T-cell (primary cell): Measurements from ENCODE around the gene EIF4E2. TPM values are rescaled to one million over a fixed set of nuclear protein-coding genes. Genes with fewer than 3 reads are reported as not detected.

Experiments
- ATAC-seq, 4 experiments: fragments of 200-7000 bp in 3 of 4; fragments of 150-1000 bp in 1 of 4; cut with Tn5 transposase; replicated peaks in 1 of 4; 1 replicate in 3 of 4; 2 replicates in 1 of 4; pipeline ENCODE4 v1.10.0; 2021; ENCODE audit warnings: moderate library complexity in 3 of 4, mild to moderate bottlenecking in 2 of 4, moderate number of reproducible peaks in 1 of 4
- CTCF ChIA-PET, 2 donors: fragments of 300-600 bp; sonication (Branson Sonifier 250); formaldehyde crosslinking; loops; one replicate each; lab custom pipeline; 2022; ENCODE audit warnings: antibody characterized with exemption in 2 of 2; lab: Charles Lee
- POLR2A ChIA-PET, 2 donors: fragments of 300-600 bp; sonication (Branson Sonifier 250); formaldehyde crosslinking; loops; one replicate each; lab custom pipeline; 2022; ENCODE audit warnings: antibody characterized with exemption in 2 of 2; lab: Charles Lee
- DNase-seq, 35 experiments: peaks; one replicate each; pipeline versions ENCODE4 v3.0.0 to v3.0.0-alpha.2; 2013 to 2023
- H3K27ac ChIP-seq: one replicate; pipeline ENCODE4 v1.5.1; 2013; ENCODE audit warnings: low read length
- H3K27me3 ChIP-seq, 2 experiments: replicated peaks in 1 of 2; 1 replicate in 1 of 2; 2 replicates in 1 of 2; pipeline versions ENCODE4 v1.6.1 to v1.7.0; 2013; ENCODE audit warnings: low read length in 1 of 2, mixed read lengths in 1 of 2; ENCODE audit not compliant: control insufficient read depth in 2 of 2, insufficient read depth in 2 of 2; ENCODE audit errors: extremely low read depth in 1 of 2
- H3K36me3 ChIP-seq, 2 donors: 1 replicate in 1 of 2; 2 replicates in 1 of 2; pipeline versions ENCODE4 v1.6.1 to v1.7.0; 2013; ENCODE audit warnings: low read length in 1 of 2; ENCODE audit not compliant: control insufficient read depth in 2 of 2, insufficient read depth in 1 of 2; ENCODE audit errors: extremely low read depth in 1 of 2
- H3K4me1 ChIP-seq, 2 experiments: 1 replicate in 1 of 2; 2 replicates in 1 of 2; pipeline versions ENCODE4 v1.6.1 to v1.7.0; 2013; ENCODE audit warnings: low read length in 2 of 2, mixed read lengths in 1 of 2; ENCODE audit not compliant: insufficient read depth in 2 of 2, control insufficient read depth in 1 of 2; ENCODE audit errors: extremely low read depth in 1 of 2
- H3K4me3 ChIP-seq, 2 donors: 1 replicate in 1 of 2; 2 replicates in 1 of 2; pipeline versions ENCODE4 v1.5.1 to v1.7.0; 2013; ENCODE audit warnings: mild to moderate bottlenecking in 2 of 2, low read length in 1 of 2, moderate library complexity in 1 of 2; ENCODE audit not compliant: control insufficient read depth in 1 of 2; ENCODE audit errors: extremely low read depth in 1 of 2
- H3K9me3 ChIP-seq: 2 replicates; pipeline ENCODE4 v1.7.0; 2013
- H3K27ac Mint-ChIP-seq, 2 donors: one replicate each; pipeline ENCODE4 v1.8.0; 2020 to 2021; ENCODE audit warnings: mild to moderate bottlenecking in 2 of 2, mixed read lengths in 2 of 2
- H3K27me3 Mint-ChIP-seq, 2 donors: one replicate each; pipeline ENCODE4 v1.8.0; 2021 to 2022; ENCODE audit warnings: mixed read lengths in 2 of 2
- H3K36me3 Mint-ChIP-seq: one replicate; pipeline ENCODE4 v1.8.0; 2021; ENCODE audit warnings: mixed read lengths
- H3K4me1 Mint-ChIP-seq, 3 donors: one replicate each; pipeline ENCODE4 v1.8.0; 2020 to 2022; ENCODE audit warnings: mixed read lengths in 3 of 3, mild to moderate bottlenecking in 1 of 3
- H3K4me3 Mint-ChIP-seq, 3 donors: one replicate each; pipeline ENCODE4 v1.8.0; 2020 to 2022; ENCODE audit warnings: mild to moderate bottlenecking in 3 of 3, mixed read lengths in 3 of 3, moderate library complexity in 3 of 3
- H3K9me3 Mint-ChIP-seq, 3 donors: one replicate each; pipeline ENCODE4 v1.8.0; 2020 to 2022; ENCODE audit warnings: mixed read lengths in 3 of 3
- whole genome bisulfite sequencing: methylation state at CpG from one replicate; pipeline ENCODE4 v1.1.5; 2013; ENCODE audit warnings: missing lambda C conversion rate; ENCODE audit not compliant: insufficient coverage; 5-methylcytosine and 5-hydroxymethylcytosine counted together
- total RNA-seq, 35 experiments: library from RNA in 6 of 35; stranded (reverse) in 6 of 35; fragments of 120-200 nt in 1 of 35; gene quantifications; one replicate each; pipeline versions ENCODE4 v1.2.1 to v1.2.4 and lab custom pipeline; 2013 to 2026

Gene EIF4E2
- 10 to 100 TPM; 49.5 to 60.9 (median 55.3) TPM for total RNA-seq
- 57.5 TPM for total RNA-seq (2013)
- 51.2 to 97.9 (median 79.8) reads per million in 29 experiments for total RNA-seq (lab: John Stamatoyannopoulos, UW)

GRCh38 chr2:232550354-232551249, at the start of gene EIF4E2, which contains the start of gene TIGD1:
Gene EIF4E2, plus strand, starts transcription at chr2:232550689. Its CDS starts 36 bp downstream, at chr2:232550725.
Gene TIGD1, minus strand, starts transcription at chr2:232550557. Its CDS starts 675 bp downstream, at chr2:232549882.
- ATAC-seq (peak; percentile 90 to 92 (median 90)), DNase-seq (peak; percentile 82 to 93 (median 89))
- Mint-ChIP-seq H3K27ac (peak within 1 kb of the TSS; percentile 99 to 100), H3K36me3 (peaks cover 33% of the 10 kb centered on the region), H3K4me1 (peaks cover 84 to 89% (median 86%) of the 10 kb centered on the region in 3 donors), H3K4me3 (peak within 1 kb of the TSS; percentile 98 to 100 (median 99)), H3K27me3 (no peaks in the 10 kb centered on the region), H3K9me3 (peaks cover 0 to 4% (median 4%) of the 10 kb centered on the region in 3 donors)
- WGBS: under 1% methylated on average over 57 of the region's 81 CpGs
- H3K27ac ChIP-seq: peak within 1 kb of the TSS; percentile 92
- no peaks in the 10 kb centered on the region for H3K27me3 ChIP-seq
- H3K36me3 ChIP-seq: peaks cover 2 to 9% of the 10 kb centered on the region in 2 donors
- peak within 1 kb of the TSS; percentile 90 to 98 for H3K4me3 ChIP-seq
- no peaks in the 10 kb centered on the region for H3K9me3 ChIP-seq
- ChIA-PET POLR2A (interaction anchor here in 1 of 2 donors (0.5 kb wide), 1 partner anchor 576 kb away, joined by 3 read pairs; no protein-coding TSS in a partner anchor), CTCF (no interaction called here)
- peaks cover 8 to 43% of the 10 kb centered on the region in 2 experiments for H3K4me1 ChIP-seq

- Mint-ChIP-seq H3K27ac (no peak overlapping the region), H3K9me3 (no peaks in the 10 kb centered on the region), H3K27me3 (peaks cover 26 to 61% of the 10 kb centered on the region in 2 donors), H3K4me3 (no peak overlapping the region), H3K4me1 (peaks cover 6 to 12% (median 8%) of the 10 kb centered on the region in 3 donors), H3K36me3 (no peaks in the 10 kb centered on the region)
- Histone ChIP-seq H3K4me1 (peaks cover 0 to 14% of the 10 kb centered on the region in 2 experiments), H3K36me3 (no peaks in the 10 kb centered on the region), H3K4me3 (no peak overlapping the region), H3K9me3 (no peaks in the 10 kb centered on the region), H3K27me3 (peaks cover 3 to 80% of the 10 kb centered on the region in 2 experiments), H3K27ac (no peak overlapping the region)
- ChIA-PET CTCF (no interaction called here), POLR2A (no interaction called here)
- no peak for ATAC-seq
- DNase-seq: no peak
- no CpG with 5 or more reads among the region's 9 CpGs for WGBS
Measured at GRCh38 chr2:232501331-232501771, 49.1 kb upstream of the EIF4E2 start.

DNA sequence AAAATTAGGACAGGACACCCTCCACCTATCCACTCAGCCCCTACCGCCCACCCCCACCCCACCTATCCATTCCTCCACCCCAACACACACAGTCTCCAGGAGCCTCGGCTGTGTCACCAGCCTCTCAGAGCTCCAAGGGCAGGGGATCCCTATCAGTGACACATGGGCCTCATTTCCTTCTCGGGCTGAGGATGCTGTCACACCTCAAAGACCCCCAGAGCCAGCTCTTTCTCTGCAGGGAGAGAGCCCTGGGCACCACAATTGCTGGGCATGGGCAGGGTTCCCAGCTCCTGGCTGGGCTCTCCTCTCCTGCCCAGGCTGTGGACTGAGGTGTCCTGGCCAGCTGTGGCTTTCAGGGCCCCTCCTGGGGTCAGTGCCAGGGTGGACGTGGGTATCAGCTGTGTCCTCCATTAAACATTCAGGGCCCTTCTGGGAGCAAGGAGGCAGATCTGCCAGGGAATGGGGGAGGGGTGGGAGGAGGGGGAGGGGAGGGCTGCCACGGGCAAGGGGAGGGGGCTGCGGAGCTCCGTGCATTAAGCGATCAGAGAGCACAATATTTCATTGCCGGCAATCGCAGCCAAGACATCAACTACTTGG, 48.6 kb upstream of the EIF4E2 start:
- WGBS: 75% methylated on average over 2 of the region's 10 CpGs
- no peaks in the 10 kb centered on the region for H3K9me3 Mint-ChIP-seq
- no peaks in the 10 kb centered on the region for H3K36me3 Mint-ChIP-seq
- H3K4me3 ChIP-seq: no peak overlapping the region
- H3K27ac Mint-ChIP-seq: no peak overlapping the region
- no peaks in the 10 kb centered on the region for H3K36me3 ChIP-seq
- H3K27me3 Mint-ChIP-seq: peaks cover 26 to 63% of the 10 kb centered on the region in 2 donors
- H3K4me1 Mint-ChIP-seq: peaks cover 6 to 12% (median 8%) of the 10 kb centered on the region in 3 donors
- ChIA-PET CTCF (no interaction called here), POLR2A (no interaction called here)
- no peaks in the 10 kb centered on the region for H3K9me3 ChIP-seq
- no peak for ATAC-seq
- H3K27ac ChIP-seq: no peak overlapping the region
- H3K27me3 ChIP-seq: peaks cover 3 to 81% of the 10 kb centered on the region in 2 experiments
- no peak for DNase-seq
- H3K4me3 Mint-ChIP-seq: peak overlapping the region in 1 of 3 donors; percentile 75
- peaks cover 0 to 14% of the 10 kb centered on the region in 2 experiments for H3K4me1 ChIP-seq

- peaks cover 6 to 12% (median 8%) of the 10 kb centered on the region in 3 donors for H3K4me1 Mint-ChIP-seq
- Histone ChIP-seq H3K9me3 (no peaks in the 10 kb centered on the region), H3K27ac (no peak overlapping the region), H3K4me1 (peaks cover 0 to 14% of the 10 kb centered on the region in 2 experiments), H3K27me3 (peaks cover 3 to 80% of the 10 kb centered on the region in 2 experiments), H3K36me3 (no peaks in the 10 kb centered on the region), H3K4me3 (peak overlapping the region in 1 of 2 donors; percentile 17)
- WGBS: 11% methylated on average over 11 of the region's 21 CpGs
- no peaks in the 10 kb centered on the region for H3K9me3 Mint-ChIP-seq
- ATAC-seq (peak in 3 of 4 experiments; percentile 14 to 63 (median 18)), DNase-seq (peak in 26 of 35 experiments; percentile 22 to 62 (median 38))
- no peak overlapping the region for H3K27ac Mint-ChIP-seq
- ChIA-PET CTCF (no interaction called here), POLR2A (no interaction called here)
- no peaks in the 10 kb centered on the region for H3K36me3 Mint-ChIP-seq
- H3K4me3 Mint-ChIP-seq: peak overlapping the region; percentile 65 to 75 (median 68)
- peaks cover 31 to 65% of the 10 kb centered on the region in 2 donors for H3K27me3 Mint-ChIP-seq
Measured at GRCh38 chr2:232502511-232502910, 48.0 kb upstream of the EIF4E2 start.

DNA sequence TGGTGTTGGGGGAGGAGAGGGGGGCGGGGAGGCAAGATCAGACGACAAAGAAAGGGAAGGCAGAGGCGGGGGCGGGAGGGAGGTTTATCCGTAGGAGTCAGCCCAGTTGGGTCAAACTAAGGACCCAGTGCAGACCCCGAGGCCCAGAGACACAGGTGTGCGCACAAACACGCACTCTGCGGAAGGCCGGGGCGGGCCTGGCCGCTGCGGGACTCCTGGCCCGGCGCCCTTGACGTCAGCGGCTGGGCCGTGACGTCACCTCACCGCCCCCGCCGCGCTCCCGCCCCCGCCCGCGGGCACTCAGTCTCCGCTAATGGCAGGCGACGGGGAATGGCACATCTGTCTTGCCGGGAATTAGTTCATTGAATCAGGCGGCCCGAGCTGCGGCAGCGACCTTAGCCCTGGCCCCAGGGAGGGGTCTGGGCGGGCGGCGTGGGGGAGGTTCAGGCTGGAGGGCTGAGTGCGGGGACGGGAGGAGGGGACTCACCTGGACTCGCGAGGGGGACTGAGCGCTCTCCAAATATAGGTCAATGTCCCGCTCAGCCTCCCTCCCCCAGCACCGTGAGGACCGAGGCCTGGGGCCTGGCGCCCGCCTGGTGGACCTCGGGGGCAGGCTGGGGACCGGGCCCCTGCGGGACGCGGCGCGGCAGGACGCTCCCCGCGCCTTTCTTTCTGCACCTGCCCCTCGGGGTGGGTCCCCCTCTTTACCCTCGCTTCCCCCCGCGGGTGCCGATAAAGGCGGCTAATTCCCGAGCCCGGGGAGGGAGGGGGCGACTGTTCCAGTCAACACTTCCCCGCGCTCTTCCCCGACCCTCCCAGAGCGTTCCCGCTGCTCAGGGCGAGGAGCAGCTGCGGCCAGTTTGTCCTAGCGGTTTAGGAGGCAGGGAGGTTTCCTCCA, 47.3 kb upstream of the EIF4E2 start:
- H3K9me3 Mint-ChIP-seq: no peaks in the 10 kb centered on the region
- H3K27ac Mint-ChIP-seq: no peak overlapping the region
- H3K27ac ChIP-seq: no peak overlapping the region
- WGBS: 2% methylated on average over 49 of the region's 75 CpGs
- no peaks in the 10 kb centered on the region for H3K9me3 ChIP-seq
- H3K4me3 ChIP-seq: peak overlapping the region; percentile 10 to 27
- CTCF ChIA-PET: no interaction called here
- H3K27me3 ChIP-seq: peaks cover 3 to 80% of the 10 kb centered on the region in 2 experiments
- H3K36me3 Mint-ChIP-seq: no peaks in the 10 kb centered on the region
- POLR2A ChIA-PET: no interaction called here
- H3K4me1 ChIP-seq: peaks cover 0 to 14% of the 10 kb centered on the region in 2 experiments
- DNase-seq (peak in 30 of 35 experiments; percentile 15 to 75 (median 42)), ATAC-seq (peak in 3 of 4 experiments; percentile 39 to 85 (median 46))
- H3K4me1 Mint-ChIP-seq: peaks cover 6 to 12% (median 8%) of the 10 kb centered on the region in 3 donors
- H3K27me3 Mint-ChIP-seq: peaks cover 31 to 65% of the 10 kb centered on the region in 2 donors
- H3K36me3 ChIP-seq: no peaks in the 10 kb centered on the region
- peak overlapping the region; percentile 34 to 75 (median 37) for H3K4me3 Mint-ChIP-seq
